Esophagus squamous epithelium (tissue), 5 donors: Measurements from ENCODE around the gene PSMB8. TPM values are rescaled to one million over a fixed set of nuclear protein-coding genes. Genes with fewer than 3 reads are reported as not detected.

Source experiments
- DNase-seq: peaks from one replicate; lab custom pipeline; 2025; lab: John Stamatoyannopoulos, UW
- H3K27ac ChIP-seq, 4 donors: fragments of 200-600 bp; sonication (generic); one replicate each; pipeline ENCODE4 v1.5.1; 2016 to 2019; ENCODE audit warnings: mild to moderate bottlenecking in 1 of 4
- H3K27me3 ChIP-seq, 4 donors: fragments of 200-600 bp; sonication (generic); 1 replicate in 3 of 4; 2 replicates in 1 of 4; pipeline versions ENCODE4 v1.5.1 to v1.6.0; 2017 to 2021; ENCODE audit warnings: antibody characterized with exemption in 1 of 4
- H3K36me3 ChIP-seq, 3 donors: fragments of 200-600 bp; sonication (generic); one replicate each; pipeline ENCODE4 v1.5.1; 2016 to 2019
- H3K4me1 ChIP-seq, 3 donors: fragments of 200-600 bp; sonication (generic); one replicate each; pipeline ENCODE4 v1.5.1; 2017 to 2019
- H3K4me3 ChIP-seq, 4 donors: fragments of 200-600 bp; sonication (generic); 1 replicate in 3 of 4; 2 replicates in 1 of 4; pipeline ENCODE4 v1.5.1; 2016 to 2019; ENCODE audit warnings: mild to moderate bottlenecking in 2 of 4, moderate library complexity in 1 of 4
- H3K9me3 ChIP-seq, 3 donors: fragments of 200-600 bp; sonication (generic); one replicate each; pipeline ENCODE4 v1.5.1; 2016 to 2019
- POLR2A ChIP-seq, 4 donors: fragments of 450-650 bp; IDR thresholded peaks; one replicate each; pipeline ENCODE4 v1.6.1; 2017; ENCODE audit warnings: antibody characterized with exemption in 4 of 4, mild to moderate bottlenecking in 4 of 4, moderate library complexity in 3 of 4
- WGBS, 2 donors: methylation state at CpG; one replicate each; pipeline ENCODE4 v1.1.5; 2018; 5-methylcytosine and 5-hydroxymethylcytosine counted together
- intact Hi-C: fragments of 100-400 bp; cut with DNase I; formaldehyde crosslinking; loops from one replicate; pipeline ENCODE4 v1.15.0; 2022
- total RNA-seq, 4 donors: library from RNA; depleted of rRNA; stranded (reverse); fragments of >200 nt; gene quantifications; one replicate each; pipeline ENCODE4 v1.1.0, GENCODE V29; 2016
- TF ChIP-seq, protein P1 (sequence below), 6 experiments: fragments of 450-650 bp in 4 of 6; fragments of 200-600 bp in 2 of 6; sonication (generic) in 2 of 6; IDR thresholded peaks; one replicate each; pipeline ENCODE4 v1.5.1; 2016 to 2019; ENCODE audit warnings: antibody characterized with exemption in 6 of 6, mild to moderate bottlenecking in 4 of 6, moderate library complexity in 4 of 6
- donor health status: DM: yes; HTN: yes; CAD: no.

Gene PSMB8
- total RNA-seq, 4 donors from 2014 or later, result 21.6 to 135 (median 42.2) TPM

DNA sequence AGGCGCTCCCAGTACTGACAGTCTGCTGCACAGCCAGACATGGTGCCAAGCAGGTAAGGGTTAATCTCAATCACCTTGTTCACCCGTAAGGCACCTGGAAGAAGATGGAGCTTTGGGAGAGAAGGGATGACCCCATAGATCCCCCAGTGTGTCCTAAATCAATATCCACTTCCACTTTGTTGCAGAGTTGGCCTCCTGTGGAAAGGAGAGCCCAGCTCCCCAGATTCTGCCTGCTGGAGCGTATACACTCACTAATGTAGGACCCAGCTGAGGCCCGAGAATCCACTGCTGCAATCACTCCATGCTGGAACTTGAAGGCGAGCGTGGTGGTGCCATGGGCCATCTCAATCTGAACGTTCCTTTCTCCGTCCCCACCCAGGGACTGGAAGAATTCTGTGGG is 1.2 kb downstream of the PSMB8 start:
- Histone ChIP-seq H3K9me3 (no peaks in the 10 kb centered on the region), H3K4me1 (peaks cover 20 to 62% (median 33%) of the 10 kb centered on the region in 3 donors), H3K27me3 (no peaks in the 10 kb centered on the region), H3K27ac (peak overlapping the region; percentile 30 to 98 (median 95)), H3K36me3 (peaks cover 7 to 54% (median 10%) of the 10 kb centered on the region in 3 donors), H3K4me3 (peak overlapping the region in 2 of 4 donors; percentile 74 to 86)
- no peak for DNase-seq
- 64 to 65% methylated on average over 3 to 8 of the region's 8 CpGs for WGBS, 2 donors
- no peak for TF ChIP-seq POLR2A (IDR thresholded peaks at IDR 0.05)
- TF ChIP-seq, protein P1, sequence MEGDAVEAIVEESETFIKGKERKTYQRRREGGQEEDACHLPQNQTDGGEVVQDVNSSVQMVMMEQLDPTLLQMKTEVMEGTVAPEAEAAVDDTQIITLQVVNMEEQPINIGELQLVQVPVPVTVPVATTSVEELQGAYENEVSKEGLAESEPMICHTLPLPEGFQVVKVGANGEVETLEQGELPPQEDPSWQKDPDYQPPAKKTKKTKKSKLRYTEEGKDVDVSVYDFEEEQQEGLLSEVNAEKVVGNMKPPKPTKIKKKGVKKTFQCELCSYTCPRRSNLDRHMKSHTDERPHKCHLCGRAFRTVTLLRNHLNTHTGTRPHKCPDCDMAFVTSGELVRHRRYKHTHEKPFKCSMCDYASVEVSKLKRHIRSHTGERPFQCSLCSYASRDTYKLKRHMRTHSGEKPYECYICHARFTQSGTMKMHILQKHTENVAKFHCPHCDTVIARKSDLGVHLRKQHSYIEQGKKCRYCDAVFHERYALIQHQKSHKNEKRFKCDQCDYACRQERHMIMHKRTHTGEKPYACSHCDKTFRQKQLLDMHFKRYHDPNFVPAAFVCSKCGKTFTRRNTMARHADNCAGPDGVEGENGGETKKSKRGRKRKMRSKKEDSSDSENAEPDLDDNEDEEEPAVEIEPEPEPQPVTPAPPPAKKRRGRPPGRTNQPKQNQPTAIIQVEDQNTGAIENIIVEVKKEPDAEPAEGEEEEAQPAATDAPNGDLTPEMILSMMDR (IDR thresholded peaks at IDR 0.05), result no peak
- intact Hi-C loops, result no loop called here

- WGBS, 2 donors, result 72 to 96% methylated on average over 6 of the region's 6 CpGs
- Histone ChIP-seq H3K27ac (peak overlapping the region in 3 of 4 donors; percentile 30 to 98 (median 98)), H3K27me3 (no peaks in the 10 kb centered on the region), H3K4me1 (peaks cover 20 to 66% (median 38%) of the 10 kb centered on the region in 3 donors), H3K9me3 (no peaks in the 10 kb centered on the region), H3K4me3 (peak overlapping the region in 2 of 4 donors; percentile 74 to 86), H3K36me3 (peaks cover 3 to 48% (median 5%) of the 10 kb centered on the region in 3 donors)
- TF ChIP-seq, protein P1 (IDR thresholded peaks at IDR 0.05), result no peak
- no peak for TF ChIP-seq POLR2A (IDR thresholded peaks at IDR 0.05)
- intact Hi-C loops, result no loop called here
- DNase-seq, result no peak
These were observed 1.7 kb downstream of the PSMB8 start for GRCh38 chr6:32842021-32842650.

DNA sequence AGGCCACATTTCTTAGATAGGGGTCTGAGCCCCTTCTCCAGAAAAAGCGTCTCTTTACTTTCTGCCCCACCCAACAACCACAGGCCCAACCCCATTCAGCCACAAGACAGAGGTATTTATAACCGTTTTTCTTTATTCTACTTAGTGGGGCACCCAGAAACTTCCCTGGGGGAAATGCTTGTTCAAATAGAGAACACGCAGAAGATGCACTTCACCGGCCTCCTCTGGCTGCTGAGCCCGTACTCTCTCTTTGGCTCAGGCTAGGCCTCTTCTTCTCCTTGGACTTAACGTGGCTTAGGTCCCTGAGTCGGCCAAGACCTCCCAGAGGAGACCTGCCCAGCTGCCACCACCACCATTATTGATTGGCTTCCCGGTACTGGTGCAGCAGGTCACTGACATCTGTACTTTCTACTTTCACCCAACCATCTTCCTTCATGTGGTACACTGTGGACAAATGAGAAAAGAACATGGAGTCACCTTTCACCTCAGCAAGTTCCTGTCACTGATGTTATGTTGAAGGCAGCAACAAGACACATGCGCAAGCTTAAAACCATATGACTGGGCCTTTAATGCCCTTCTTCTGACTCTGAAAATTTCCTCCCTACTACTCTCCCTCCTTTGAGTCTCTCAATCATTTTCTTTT is 3.1 kb downstream of the PSMB8 start:
- intact Hi-C loops, result no loop called here
- WGBS, 2 donors, result 59 to 78% methylated on average over 7 to 9 of the region's 9 CpGs
- Histone ChIP-seq H3K36me3 (peaks cover 0 to 39% (median 0%) of the 10 kb centered on the region in 3 donors), H3K4me1 (peaks cover 20 to 63% (median 44%) of the 10 kb centered on the region in 3 donors), H3K4me3 (no peak overlapping the region), H3K27me3 (no peaks in the 10 kb centered on the region), H3K9me3 (no peaks in the 10 kb centered on the region), H3K27ac (peak overlapping the region in 3 of 4 donors; percentile 23 to 38 (median 38))
- TF ChIP-seq POLR2A (IDR thresholded peaks at IDR 0.05), result no peak
- TF ChIP-seq, protein P1 (IDR thresholded peaks at IDR 0.05), result no peak
- no peak for DNase-seq

DNA sequence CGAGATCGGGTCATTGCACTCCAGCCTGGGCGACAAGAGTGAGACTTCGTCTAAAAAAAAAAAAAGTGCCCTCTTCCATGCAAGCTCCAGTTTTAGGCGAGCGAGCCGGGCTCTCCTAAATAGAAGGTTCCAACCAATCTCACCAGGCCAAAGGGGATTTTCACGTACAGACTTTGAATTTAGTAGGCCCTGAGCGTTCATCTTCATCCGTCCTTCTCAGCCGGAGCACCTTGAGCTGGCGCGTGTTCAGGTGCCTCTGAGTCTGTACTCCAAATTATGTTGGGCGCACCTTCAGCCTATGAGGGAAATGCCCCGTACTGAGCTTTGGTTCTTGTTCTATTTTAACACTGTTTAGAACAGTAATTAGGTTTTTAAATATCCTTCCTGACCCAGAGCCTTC is 4.5 kb downstream of the PSMB8 start:
- Histone ChIP-seq H3K4me1 (peaks cover 9 to 52% (median 35%) of the 10 kb centered on the region in 3 donors), H3K9me3 (no peaks in the 10 kb centered on the region), H3K27me3 (no peaks in the 10 kb centered on the region), H3K4me3 (no peak overlapping the region), H3K27ac (peak overlapping the region; percentile 93 to 98 (median 97)), H3K36me3 (peaks cover 0 to 47% (median 10%) of the 10 kb centered on the region in 3 donors)
- no peak for DNase-seq
- intact Hi-C loops, result no loop called here
- WGBS, 2 donors, result 84% methylated on average over 15 of the region's 15 CpGs
- no peak for TF ChIP-seq POLR2A (IDR thresholded peaks at IDR 0.05)
- TF ChIP-seq, protein P1 (IDR thresholded peaks at IDR 0.05), result no peak
